ENCODE results near the gene ATP9B. TPM values are rescaled to one million over a fixed set of nuclear protein-coding genes. Genes with fewer than 3 reads are reported as not detected.

The ATP9B gene
- total RNA-seq, 1 experiment from 2014 or later = 15.6 TPM

DNA sequence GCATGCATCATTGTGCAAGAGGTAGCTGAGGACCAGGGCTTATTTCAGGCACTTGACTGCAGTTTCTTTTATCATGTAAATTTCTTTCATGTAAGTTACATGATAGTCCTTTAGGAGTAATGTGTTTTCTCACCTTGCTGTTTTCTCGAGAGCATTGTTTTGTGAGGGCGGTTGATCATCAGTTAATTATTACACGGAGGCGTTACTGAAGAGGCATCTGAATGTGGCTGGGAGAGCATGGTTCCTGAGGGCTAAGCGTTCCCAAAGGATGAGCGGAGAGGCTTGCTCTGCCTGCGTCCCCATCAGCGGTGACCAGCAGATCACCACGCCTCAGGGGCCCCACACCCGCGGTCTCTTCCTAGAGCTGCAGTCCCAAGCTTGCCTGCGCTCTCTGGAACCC is 170.4 kb downstream of the ATP9B start:
- CTCF ChIA-PET = no interaction called here

GRCh38 chr18:79241755-79242154 is 172.6 kb downstream of the ATP9B start:
- intact Hi-C loops (cut with micrococcal nuclease) = no loop called here
- Histone ChIP-seq H3K4me3 (ENCODE audit: low read length) (no peak overlapping the region), H3K4me1 (ENCODE audit: insufficient read depth, low read length) (peaks cover 7% of the 10 kb centered on the region), H3F3A (ENCODE audit: low read length, unreplicated experiment) (no peaks in the 10 kb centered on the region), H4K20me1 (ENCODE audit: low read length) (no peaks in the 10 kb centered on the region), H3K9me3 (ENCODE audit: low read length) (no peaks in the 10 kb centered on the region), H3K79me2 (ENCODE audit: low read length) (no peaks in the 10 kb centered on the region), H2AFZ (ENCODE audit: low read length) (no peak overlapping the region), H3K4me2 (ENCODE audit: low read length) (no peak overlapping the region), H3K36me3 (ENCODE audit: low read depth, low read length) (no peaks in the 10 kb centered on the region), H3K9ac (ENCODE audit: low read length) (no peak overlapping the region), H3K27ac (ENCODE audit: low read length) (no peak overlapping the region), H3K27me3 (ENCODE audit: low read length) (no peaks in the 10 kb centered on the region), H3K9me2 (replicated peaks; ENCODE audit: low read length) (no peaks in the 10 kb centered on the region)
- DNase-seq (no peak), ATAC-seq (no peak)
- no TSS peak for BruUV-seq (replicated peaks)
- TF ChIP-seq, protein P1, sequence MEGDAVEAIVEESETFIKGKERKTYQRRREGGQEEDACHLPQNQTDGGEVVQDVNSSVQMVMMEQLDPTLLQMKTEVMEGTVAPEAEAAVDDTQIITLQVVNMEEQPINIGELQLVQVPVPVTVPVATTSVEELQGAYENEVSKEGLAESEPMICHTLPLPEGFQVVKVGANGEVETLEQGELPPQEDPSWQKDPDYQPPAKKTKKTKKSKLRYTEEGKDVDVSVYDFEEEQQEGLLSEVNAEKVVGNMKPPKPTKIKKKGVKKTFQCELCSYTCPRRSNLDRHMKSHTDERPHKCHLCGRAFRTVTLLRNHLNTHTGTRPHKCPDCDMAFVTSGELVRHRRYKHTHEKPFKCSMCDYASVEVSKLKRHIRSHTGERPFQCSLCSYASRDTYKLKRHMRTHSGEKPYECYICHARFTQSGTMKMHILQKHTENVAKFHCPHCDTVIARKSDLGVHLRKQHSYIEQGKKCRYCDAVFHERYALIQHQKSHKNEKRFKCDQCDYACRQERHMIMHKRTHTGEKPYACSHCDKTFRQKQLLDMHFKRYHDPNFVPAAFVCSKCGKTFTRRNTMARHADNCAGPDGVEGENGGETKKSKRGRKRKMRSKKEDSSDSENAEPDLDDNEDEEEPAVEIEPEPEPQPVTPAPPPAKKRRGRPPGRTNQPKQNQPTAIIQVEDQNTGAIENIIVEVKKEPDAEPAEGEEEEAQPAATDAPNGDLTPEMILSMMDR (conservative IDR thresholded peaks at IDR 0.05; ENCODE audit: low read depth, low read length) = no peak
- TF ChIP-seq EZH2 (IDR thresholded peaks at IDR 0.05; ENCODE audit: low read length, unreplicated experiment) = no peak
- no peak for TF ChIP-seq EZH2phosphoT487 (IDR thresholded peaks at IDR 0.05; ENCODE audit: borderline replicate concordance, low read length)
- ChIA-PET CTCF (no interaction called here), POLR2A (ENCODE audit: unreplicated experiment) (no interaction called here)

More for the DNA sequence above, 170.4 kb downstream of the ATP9B start:
- Histone ChIP-seq H3K9me2 (replicated peaks; ENCODE audit: low read length) (no peaks in the 10 kb centered on the region), H3K9me3 (ENCODE audit: low read length) (no peaks in the 10 kb centered on the region), H3K9ac (ENCODE audit: low read length) (no peak overlapping the region), H3K4me1 (ENCODE audit: insufficient read depth, low read length) (peaks cover under 1% of the 10 kb centered on the region; the same call in 1 of the 2 replicates), H3K4me2 (ENCODE audit: low read length) (no peak overlapping the region), H3K36me3 (ENCODE audit: low read depth, low read length) (no peaks in the 10 kb centered on the region), H2AFZ (ENCODE audit: low read length) (no peak overlapping the region), H3K27ac (ENCODE audit: low read length) (no peak overlapping the region), H3K79me2 (ENCODE audit: low read length) (no peaks in the 10 kb centered on the region), H4K20me1 (ENCODE audit: low read length) (no peaks in the 10 kb centered on the region), H3F3A (ENCODE audit: low read length, unreplicated experiment) (no peaks in the 10 kb centered on the region), H3K4me3 (ENCODE audit: low read length) (no peak overlapping the region), H3K27me3 (ENCODE audit: low read length) (no peaks in the 10 kb centered on the region)
- ATAC-seq (no peak), DNase-seq (no peak)
- POLR2A ChIA-PET (ENCODE audit: unreplicated experiment) = no interaction called here
- no TSS peak for BruUV-seq (replicated peaks)
- intact Hi-C loops (cut with micrococcal nuclease) = no loop called here
- TF ChIP-seq EZH2phosphoT487 (IDR thresholded peaks at IDR 0.05; ENCODE audit: borderline replicate concordance, low read length) (no peak), EZH2 (IDR thresholded peaks at IDR 0.05; ENCODE audit: low read length, unreplicated experiment) (no peak)
- TF ChIP-seq, protein P1 (conservative IDR thresholded peaks at IDR 0.05; ENCODE audit: low read depth, low read length) = no peak

DNA sequence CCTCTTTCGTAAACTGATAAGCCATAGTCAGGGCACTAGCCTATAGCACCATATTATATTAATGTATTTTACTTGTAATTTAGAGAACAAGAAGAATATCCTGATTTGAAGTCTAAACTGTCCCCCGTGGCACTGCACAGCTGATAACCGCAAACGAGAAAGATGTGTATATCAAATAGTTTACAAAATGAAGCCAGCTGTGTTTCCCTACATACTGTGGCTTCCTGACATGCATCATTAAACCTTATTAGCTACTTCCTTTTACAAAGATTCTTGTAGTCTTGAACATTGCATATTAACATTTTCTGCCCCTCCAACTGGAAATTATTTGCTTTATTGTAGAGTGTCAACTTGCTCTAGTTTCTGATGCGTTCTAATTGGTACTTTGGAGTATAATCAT is 173.1 kb downstream of the ATP9B start:
- no peak overlapping the region for H2AFZ ChIP-seq (ENCODE audit: low read length)
- ChIA-PET POLR2A (ENCODE audit: unreplicated experiment) (no interaction called here), CTCF (no interaction called here)
- TF ChIP-seq EZH2 (IDR thresholded peaks at IDR 0.05; ENCODE audit: low read length, unreplicated experiment) = no peak
- TF ChIP-seq, protein P1 (conservative IDR thresholded peaks at IDR 0.05; ENCODE audit: low read depth, low read length) = no peak
- no peak for TF ChIP-seq EZH2phosphoT487 (IDR thresholded peaks at IDR 0.05; ENCODE audit: borderline replicate concordance, low read length)
- H4K20me1 ChIP-seq (ENCODE audit: low read length) = no peaks in the 10 kb centered on the region
- intact Hi-C loops (cut with micrococcal nuclease) = no loop called here
- no peaks in the 10 kb centered on the region for H3K79me2 ChIP-seq (ENCODE audit: low read length)
- no peak overlapping the region for H3K4me2 ChIP-seq (ENCODE audit: low read length)
- H3K9ac ChIP-seq (ENCODE audit: low read length) = no peak overlapping the region
- no TSS peak for BruUV-seq (replicated peaks)
- no peaks in the 10 kb centered on the region for H3K9me2 ChIP-seq (replicated peaks; ENCODE audit: low read length)
- no peaks in the 10 kb centered on the region for H3K27me3 ChIP-seq (ENCODE audit: low read length)
- no peaks in the 10 kb centered on the region for H3K36me3 ChIP-seq (ENCODE audit: low read depth, low read length)
- no peak overlapping the region for H3K4me3 ChIP-seq (ENCODE audit: low read length)
- ATAC-seq (no peak), DNase-seq (no peak)
- peaks cover 7% of the 10 kb centered on the region for H3K4me1 ChIP-seq (ENCODE audit: insufficient read depth, low read length)
- no peaks in the 10 kb centered on the region for H3K9me3 ChIP-seq (ENCODE audit: low read length)
- H3K27ac ChIP-seq (ENCODE audit: low read length) = no peak overlapping the region
- H3F3A ChIP-seq (ENCODE audit: low read length, unreplicated experiment) = no peaks in the 10 kb centered on the region

All from PC-3 (cell line).